ENCODE data around the gene SCAP.
"Not testable (repeated sequence)": the region's sequence is repeated elsewhere in the genome, so short reads cannot be mapped to it uniquely, and the experiment has no call there.

The SCAP gene

GRCh38 chr3:47487265-47487664, 11.5 kb upstream of the SCAP start:
- TF ChIP-seq CTCF (IDR thresholded peaks at IDR 0.05; ENCODE audit: low read depth, low read length, missing control alignments), result no peak
- H3K27me3 ChIP-seq (replicated peaks), result no peaks in the 10 kb centered on the region
- no peak for DNase-seq
- no peak overlapping the region for H3K27ac ChIP-seq
- no peaks in the 10 kb centered on the region for H3K36me3 ChIP-seq (replicated peaks)
- no peak overlapping the region for H3K4me3 ChIP-seq (ENCODE audit: low read depth, low read length)
- in situ Hi-C loops (cut with HindIII; ENCODE audit: low pct_ligation_motif_present, low sequenced_read_pairs), result no loop called here

GRCh38 chr3:47485812-47486211, 10.1 kb upstream of the SCAP start:
- DNase-seq, result no peak
- Histone ChIP-seq H3K27me3 (replicated peaks) (no peaks in the 10 kb centered on the region), H3K36me3 (replicated peaks) (no peaks in the 10 kb centered on the region), H3K27ac (no peak overlapping the region), H3K4me3 (ENCODE audit: low read depth, low read length) (no peak overlapping the region)
- no peak for TF ChIP-seq CTCF (IDR thresholded peaks at IDR 0.05; ENCODE audit: low read depth, low read length, missing control alignments)
- in situ Hi-C loops (cut with HindIII; ENCODE audit: low pct_ligation_motif_present, low sequenced_read_pairs), result no loop called here

GRCh38 chr3:47482366-47482765, 6.6 kb upstream of the SCAP start:
- in situ Hi-C loops (cut with HindIII; ENCODE audit: low pct_ligation_motif_present, low sequenced_read_pairs), result no loop called here
- no peak for TF ChIP-seq CTCF (IDR thresholded peaks at IDR 0.05; ENCODE audit: low read depth, low read length, missing control alignments)
- Histone ChIP-seq H3K27ac (no peak overlapping the region), H3K4me3 (ENCODE audit: low read depth, low read length) (no peak overlapping the region), H3K27me3 (replicated peaks) (no peaks in the 10 kb centered on the region), H3K36me3 (replicated peaks) (no peaks in the 10 kb centered on the region)
- DNase-seq, result no peak

- H3K4me3 ChIP-seq (ENCODE audit: low read depth, low read length); H3K27me3 ChIP-seq (replicated peaks); H3K36me3 ChIP-seq (replicated peaks); H3K27ac ChIP-seq; in situ Hi-C loops (cut with HindIII; ENCODE audit: low pct_ligation_motif_present, low sequenced_read_pairs); DNase-seq: not testable (repeated sequence)
These were observed 6.0 kb upstream of the SCAP start for GRCh38 chr3:47481763-47482162.

- H3K36me3 ChIP-seq (replicated peaks); H3K27me3 ChIP-seq (replicated peaks); DNase-seq; H3K4me3 ChIP-seq (ENCODE audit: low read depth, low read length); in situ Hi-C loops (cut with HindIII; ENCODE audit: low pct_ligation_motif_present, low sequenced_read_pairs); H3K27ac ChIP-seq: not testable (repeated sequence)
These were observed 4.5 kb upstream of the SCAP start for GRCh38 chr3:47480267-47480666.

GRCh38 chr3:47479826-47480160, 4.1 kb upstream of the SCAP start:
- TF ChIP-seq CTCF (IDR thresholded peaks at IDR 0.05; ENCODE audit: low read depth, low read length, missing control alignments), result no peak
- in situ Hi-C loops (cut with HindIII; ENCODE audit: low pct_ligation_motif_present, low sequenced_read_pairs), result no loop called here
- Histone ChIP-seq H3K4me3 (ENCODE audit: low read depth, low read length) (no peak overlapping the region), H3K36me3 (replicated peaks) (no peaks in the 10 kb centered on the region), H3K27ac (no peak overlapping the region), H3K27me3 (replicated peaks) (no peaks in the 10 kb centered on the region)
- no peak for DNase-seq

GRCh38 chr3:47478022-47478421, 2.3 kb upstream of the SCAP start:
- DNase-seq, result no peak
- H3K27ac ChIP-seq, result no peak overlapping the region
- no peak overlapping the region for H3K4me3 ChIP-seq (ENCODE audit: low read depth, low read length)
- no peaks in the 10 kb centered on the region for H3K27me3 ChIP-seq (replicated peaks)
- in situ Hi-C loops (cut with HindIII; ENCODE audit: low pct_ligation_motif_present, low sequenced_read_pairs), result no loop called here
- TF ChIP-seq CTCF (IDR thresholded peaks at IDR 0.05; ENCODE audit: low read depth, low read length, missing control alignments), result no peak
- no peaks in the 10 kb centered on the region for H3K36me3 ChIP-seq (replicated peaks)

Data from brain microvascular endothelial cell (primary cell).